ENCODE results near the gene UBE2A. TPM values are rescaled to one million over a fixed set of nuclear protein-coding genes. Genes with fewer than 3 reads are reported as not detected.

The UBE2A gene
- total and polyA plus RNA-seq, 2 donors (not counting 3 experiments of a cell fraction or from before 2014, with no cell fraction given) = 40.7 to 66.9 TPM

GRCh38 chrX:119614776-119615175 lies 40.4 kb downstream of the UBE2A start:
- Histone ChIP-seq H3K4me1 (ENCODE audit: control insufficient read depth, extremely low read depth, insufficient read depth, low read length) (no peaks in the 10 kb centered on the region), H2AFZ (ENCODE audit: low read depth, low read length) (no peak overlapping the region), H3K9me3 (replicated peaks; ENCODE audit: control insufficient read depth, insufficient read depth, low read length) (no peaks in the 10 kb centered on the region), H3K27ac (ENCODE audit: insufficient read depth, low read depth, low read length) (no peak overlapping the region), H3K27me3 (ENCODE audit: control insufficient read depth in 2 of 2, insufficient read depth in 2 of 2, low read length in 2 of 2) (no peaks in the 10 kb centered on the region), H4K20me1 (replicated peaks; ENCODE audit: control insufficient read depth, extremely low read depth, insufficient read depth, low read length) (no peaks in the 10 kb centered on the region), H3K4me2 (ENCODE audit: insufficient read depth, low read length) (no peak overlapping the region), H3K9me1 (replicated peaks; ENCODE audit: control insufficient read depth, extremely low read depth, insufficient read depth, low read length) (no peaks in the 10 kb centered on the region), H3K36me3 (ENCODE audit: control insufficient read depth in 2 of 2, extremely low read depth in 1 of 2, insufficient read depth in 2 of 2, low read length in 2 of 2) (no peaks in the 10 kb centered on the region), H3K4me3 (replicated peaks in 1 of 3; ENCODE audit: insufficient read depth in 1 of 3, low read depth in 1 of 3, low read length in 3 of 3) (no peak overlapping the region), H3K79me2 (ENCODE audit: control insufficient read depth, insufficient read depth, low read length) (no peaks in the 10 kb centered on the region), H3K9ac (replicated peaks; ENCODE audit: extremely low read depth, insufficient read depth, low read length) (no peak overlapping the region)
- intact Hi-C loops (cut with micrococcal nuclease) = no loop called here
- DNase-seq (ENCODE audit: low read depth, low spot score) (no peak), FAIRE-seq (no peak)
- no TSS peak for BruUV-seq (replicated peaks)
- TF ChIP-seq JUN (IDR thresholded peaks at IDR 0.05; ENCODE audit: borderline replicate concordance, insufficient read depth, insufficient read length, low read depth) (no peak), CTCF (IDR thresholded peaks at IDR 0.05; ENCODE audit: extremely low read depth in 1 of 2, insufficient read depth in 1 of 2, low read depth in 1 of 2, low read length in 2 of 2) (no peak), EZH2 (IDR thresholded peaks at IDR 0.05; ENCODE audit: borderline replicate concordance, low read depth, low read length, severe bottlenecking) (no peak), POLR2A (IDR thresholded peaks at IDR 0.05; ENCODE audit: low read depth, low read length) (no peak), MYC (IDR thresholded peaks at IDR 0.05; ENCODE audit: low read depth, low read length) (no peak), GATA2 (IDR thresholded peaks at IDR 0.05; ENCODE audit: insufficient read depth, insufficient read length, low read depth, low read length) (no peak), FOS (IDR thresholded peaks at IDR 0.05; ENCODE audit: borderline replicate concordance, insufficient read depth, low read length) (no peak), MAX (IDR thresholded peaks at IDR 0.05; ENCODE audit: insufficient read depth, insufficient read length) (no peak), POLR2AphosphoS5 (IDR thresholded peaks at IDR 0.05; ENCODE audit: insufficient read depth, low read depth, low read length) (no peak)
- dilution Hi-C loops (cut with MboI; ENCODE audit: extremely low pct_ligation_motif_present, low sequenced_read_pairs) = no loop called here
- ChIA-PET POLR2A (no interaction called here), CTCF (no interaction called here)
